ENCODE data around the gene TMEM233. TPM values are rescaled to one million over a fixed set of nuclear protein-coding genes. Genes with fewer than 3 reads are reported as not detected.

The TMEM233 gene
- polyA plus RNA-seq, 3 donors, result not detected

- peaks cover 47 to 49% of the 10 kb centered on the region in 2 donors for H3K36me3 Mint-ChIP-seq
Measured at GRCh38 chr12:119669744-119670472, 76.3 kb downstream of the TMEM233 start.

GRCh38 chr12:119671070-119671469, 77.5 kb downstream of the TMEM233 start:
- Histone ChIP-seq H2AFZ (ENCODE audit: insufficient read depth, low read depth, low read length, poor library complexity, severe bottlenecking) (no peak overlapping the region), H4K20me1 (ENCODE audit: insufficient read depth, low read length) (peaks cover 23% of the 10 kb centered on the region), H3K4me3 (replicated peaks in 1 of 3; ENCODE audit: low read depth in 2 of 3, low read length in 3 of 3) (no peak overlapping the region), H3K9ac (ENCODE audit: insufficient read depth, low read length, poor library complexity, severe bottlenecking) (no peak overlapping the region), H3K4me2 (replicated peaks; ENCODE audit: extremely low read depth, low read length, poor library complexity, severe bottlenecking) (no peak overlapping the region), H3K27me3 (ENCODE audit: control insufficient read depth in 2 of 2, insufficient read depth in 2 of 2, low read length in 2 of 2) (no peaks in the 10 kb centered on the region), H3K4me1 (ENCODE audit: control insufficient read depth in 1 of 2, insufficient read depth in 2 of 2, low read length in 2 of 2) (peaks cover 22 to 46% of the 10 kb centered on the region in 2 donors), H3K79me2 (ENCODE audit: insufficient read depth, low read length) (peaks cover 59% of the 10 kb centered on the region), H3K36me3 (replicated peaks in 1 of 2; ENCODE audit: control insufficient read depth in 1 of 2, insufficient read depth in 2 of 2, low read length in 2 of 2) (peaks cover 54 to 65% of the 10 kb centered on the region in 2 donors), H3K27ac (ENCODE audit: low read depth in 1 of 2, low read length in 2 of 2) (peak overlapping the region in 1 of 2 donors; percentile 36), H3K9me3 (replicated peaks in 1 of 2; ENCODE audit: control insufficient read depth in 1 of 2, insufficient read depth in 1 of 2, low read length in 2 of 2) (no peaks in the 10 kb centered on the region)
- Mint-ChIP-seq H3K4me3 (no peak overlapping the region), H3K4me1 (peaks cover 53% of the 10 kb centered on the region), H3K9me3 (no peaks in the 10 kb centered on the region), H3K36me3 (peaks cover 59% of the 10 kb centered on the region in 2 donors), H3K27ac (peak overlapping the region in 1 of 7 donors; percentile 16), H3K27me3 (ENCODE audit: low read depth in 3 of 3) (peaks cover 0 to 2% (median 0%) of the 10 kb centered on the region in 3 donors)
- intact Hi-C loops (cut with micrococcal nuclease), result loop anchor here (2.0 to 10.0 kb wide), 2 partner anchors 14 to 204 kb away; partner anchors contain the start of gene CIT (in 1 of the 2)
- 100% methylated on average over 1 of the region's 3 CpGs for WGBS (ENCODE audit: insufficient coverage)
- no peak for DNase-seq
- no peak for TF ChIP-seq CTCF (IDR thresholded peaks at IDR 0.05)

More at GRCh38 chr12:119669744-119670472, 76.3 kb downstream of the TMEM233 start:
- intact Hi-C loops (cut with micrococcal nuclease), result loop anchor here (2.0 to 10.0 kb wide), 2 partner anchors 13 to 205 kb away; partner anchors contain the start of gene CIT (in 1 of the 2)
- peaks cover 44 to 53% of the 10 kb centered on the region in 2 donors for H3K36me3 ChIP-seq (replicated peaks in 1 of 2; ENCODE audit: control insufficient read depth in 1 of 2, insufficient read depth in 2 of 2, low read length in 2 of 2)
- DNase-seq, result no peak
- no peak for TF ChIP-seq CTCF (IDR thresholded peaks at IDR 0.05)
- no peaks in the 10 kb centered on the region for H3K9me3 ChIP-seq (replicated peaks in 1 of 2; ENCODE audit: control insufficient read depth in 1 of 2, insufficient read depth in 1 of 2, low read length in 2 of 2)
- H3K4me3 ChIP-seq (replicated peaks in 1 of 3; ENCODE audit: low read depth in 2 of 3, low read length in 3 of 3), result no peak overlapping the region
- H3K27ac Mint-ChIP-seq, result peak overlapping the region in 2 of 7 donors; percentile 15 to 55
- H4K20me1 ChIP-seq (ENCODE audit: insufficient read depth, low read length), result peaks cover 17% of the 10 kb centered on the region
- H3K27me3 ChIP-seq (ENCODE audit: control insufficient read depth in 2 of 2, insufficient read depth in 2 of 2, low read length in 2 of 2), result no peaks in the 10 kb centered on the region
- peaks cover 59% of the 10 kb centered on the region for H3K79me2 ChIP-seq (ENCODE audit: insufficient read depth, low read length)
- peak overlapping the region in 1 of 2 donors; percentile 36 for H3K27ac ChIP-seq (ENCODE audit: low read depth in 1 of 2, low read length in 2 of 2)
- peaks cover 0 to 2% (median 0%) of the 10 kb centered on the region in 3 donors for H3K27me3 Mint-ChIP-seq (ENCODE audit: low read depth in 3 of 3)
- WGBS (ENCODE audit: insufficient coverage), result 100% methylated on average over 3 of the region's 11 CpGs
- H3K4me2 ChIP-seq (replicated peaks; ENCODE audit: extremely low read depth, low read length, poor library complexity, severe bottlenecking), result no peak overlapping the region
- H3K9ac ChIP-seq (ENCODE audit: insufficient read depth, low read length, poor library complexity, severe bottlenecking), result no peak overlapping the region
- H3K9me3 Mint-ChIP-seq, result no peaks in the 10 kb centered on the region
- H3K4me1 Mint-ChIP-seq, result peaks cover 47% of the 10 kb centered on the region
- H3K4me1 ChIP-seq (ENCODE audit: control insufficient read depth in 1 of 2, insufficient read depth in 2 of 2, low read length in 2 of 2), result peaks cover 28 to 46% of the 10 kb centered on the region in 2 donors
- no peak overlapping the region for H2AFZ ChIP-seq (ENCODE audit: insufficient read depth, low read depth, low read length, poor library complexity, severe bottlenecking)
- H3K4me3 Mint-ChIP-seq, result peak overlapping the region in 1 of 2 donors; percentile 54
